Ovary (tissue), 3 donors: ENCODE results near the gene CGB3.

Source experiments
- EP300 ChIP-seq: sonication (generic); formaldehyde crosslinking; IDR thresholded peaks from one replicate; pipeline ENCODE4 v1.6.1; 2017; ENCODE audit warnings: antibody characterized with exemption
- POLR2A ChIP-seq: fragments of 450-650 bp; IDR thresholded peaks from one replicate; pipeline ENCODE4 v1.6.1; 2017; ENCODE audit warnings: antibody characterized with exemption, mild to moderate bottlenecking, moderate library complexity
- TF ChIP-seq, protein P1 (sequence below), 3 donors: fragments of 450-650 bp in 2 of 3; fragments of 200-600 bp in 1 of 3; IDR thresholded peaks; one replicate each; pipeline versions ENCODE4 v1.5.1 to v1.8.0; 2016 to 2022; ENCODE audit warnings: antibody characterized with exemption in 3 of 3, mild to moderate bottlenecking in 1 of 3
- donor health status: DM: no; HTN: no; CAD: no.

DNA sequence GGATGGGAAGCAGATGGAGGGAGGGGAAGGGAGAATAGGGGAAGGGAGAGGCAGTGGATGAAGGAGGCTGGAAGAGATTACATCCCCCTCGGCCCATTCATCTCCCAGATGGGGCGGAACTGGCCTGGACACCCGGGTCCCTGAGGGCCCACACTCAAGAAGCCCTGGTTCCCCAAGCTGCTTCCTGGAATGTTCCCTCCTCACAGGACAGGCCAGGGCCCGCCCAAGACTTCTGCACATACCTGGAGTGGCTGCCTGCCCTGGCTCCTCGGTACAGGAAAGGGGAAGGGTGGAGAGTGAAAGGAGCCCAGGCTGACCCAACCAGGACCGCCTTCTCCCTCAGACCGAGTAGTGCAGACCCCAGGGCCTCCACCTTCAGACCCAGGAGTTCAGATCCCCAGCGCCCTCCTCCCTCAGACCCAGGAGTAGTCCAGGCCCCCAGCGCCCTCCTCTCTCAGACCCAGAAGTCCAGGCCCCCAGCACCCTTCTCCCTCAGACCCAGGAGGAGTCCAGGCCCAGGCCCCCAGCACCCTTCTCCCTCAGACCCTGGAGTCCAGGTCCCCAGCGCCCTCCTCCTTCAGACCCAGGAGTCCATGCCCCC is 40.0 kb upstream of the CGB3 start:
- TF ChIP-seq, protein P1, sequence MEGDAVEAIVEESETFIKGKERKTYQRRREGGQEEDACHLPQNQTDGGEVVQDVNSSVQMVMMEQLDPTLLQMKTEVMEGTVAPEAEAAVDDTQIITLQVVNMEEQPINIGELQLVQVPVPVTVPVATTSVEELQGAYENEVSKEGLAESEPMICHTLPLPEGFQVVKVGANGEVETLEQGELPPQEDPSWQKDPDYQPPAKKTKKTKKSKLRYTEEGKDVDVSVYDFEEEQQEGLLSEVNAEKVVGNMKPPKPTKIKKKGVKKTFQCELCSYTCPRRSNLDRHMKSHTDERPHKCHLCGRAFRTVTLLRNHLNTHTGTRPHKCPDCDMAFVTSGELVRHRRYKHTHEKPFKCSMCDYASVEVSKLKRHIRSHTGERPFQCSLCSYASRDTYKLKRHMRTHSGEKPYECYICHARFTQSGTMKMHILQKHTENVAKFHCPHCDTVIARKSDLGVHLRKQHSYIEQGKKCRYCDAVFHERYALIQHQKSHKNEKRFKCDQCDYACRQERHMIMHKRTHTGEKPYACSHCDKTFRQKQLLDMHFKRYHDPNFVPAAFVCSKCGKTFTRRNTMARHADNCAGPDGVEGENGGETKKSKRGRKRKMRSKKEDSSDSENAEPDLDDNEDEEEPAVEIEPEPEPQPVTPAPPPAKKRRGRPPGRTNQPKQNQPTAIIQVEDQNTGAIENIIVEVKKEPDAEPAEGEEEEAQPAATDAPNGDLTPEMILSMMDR (IDR thresholded peaks at IDR 0.05), result no peak
- TF ChIP-seq POLR2A (no peak), EP300 (no peak)
